HepG2 (cell line): ENCODE measurements around the gene HMCN2. TPM values are rescaled to one million over a fixed set of nuclear protein-coding genes. Genes with fewer than 3 reads are reported as not detected.

Experiments
- ATAC-seq: fragments of 200-7000 bp; cut with Tn5 transposase; 3 replicates; pipeline ENCODE4 v1.9.1; 2020; ENCODE audit warnings: mild to moderate bottlenecking, moderate library complexity
- BruUV-seq: library from RNA; stranded (reverse); fragments of 400-500 nt; replicated peaks from 2 replicates; lab custom pipeline; 2021; lab: Mats Ljungman, UMichigan
- CTCF ChIA-PET: fragments of 300-600 bp; formaldehyde crosslinking; extraction: SDS; loops from one replicate; lab custom pipeline; 2021; ENCODE audit warnings: low total read pairs, inconsistent platforms, low intra/inter-chr PET ratio; lab: Yijun Ruan, JAX
- POLR2A ChIA-PET: fragments of 350-600 bp; sonication (Branson Sonifier 250); formaldehyde crosslinking; loops from one replicate; lab custom pipeline; 2020; ENCODE audit warnings: antibody characterized with exemption, inconsistent platforms; lab: Yijun Ruan, JAX
- DNase-seq: peaks from one replicate; pipeline ENCODE4 v3.0.0-alpha.2; 2015; ENCODE audit warnings: low spot score
- FAIRE-seq: peaks from 3 replicates; lab custom pipeline; 2011; peaks lifted over from hg19 to GRCh38; lab: Jason Lieb, UNC
- H2AFZ ChIP-seq: one replicate; pipeline ENCODE4 v1.6.1; 2011; ENCODE audit warnings: low read length, inconsistent platforms
- H3K27ac ChIP-seq: fragments of 300-600 bp; 3 replicates; pipeline ENCODE4 v1.8.0; 2011; ENCODE audit warnings: mixed run types, mild to moderate bottlenecking, mixed read lengths, low read length, inconsistent platforms; ENCODE audit not compliant: insufficient read depth; ENCODE audit errors: extremely low read length
- H3K27me3 ChIP-seq, 2 experiments: fragments of 200-600 bp in 1 of 2; 2 replicates in 1 of 2; 3 replicates in 1 of 2; pipeline versions ENCODE4 v1.6.0 to v1.8.0; 2011; ENCODE audit warnings: low read length in 2 of 2, mild to moderate bottlenecking in 2 of 2, moderate library complexity in 2 of 2, inconsistent platforms in 1 of 2; ENCODE audit not compliant: insufficient read depth in 2 of 2, control insufficient read depth in 1 of 2
- H3K36me3 ChIP-seq, 2 experiments: fragments of 200-600 bp in 1 of 2; replicated peaks in 1 of 2; 2 replicates in 1 of 2; 3 replicates in 1 of 2; pipeline versions ENCODE4 v1.5.1 to v1.8.0; 2011; ENCODE audit warnings: low read length in 2 of 2, inconsistent platforms in 1 of 2; ENCODE audit not compliant: insufficient read depth in 2 of 2, control insufficient read depth in 1 of 2
- H3K4me1 ChIP-seq: 2 replicates; pipeline ENCODE4 v1.5.1; 2012; ENCODE audit warnings: low read length, inconsistent platforms; ENCODE audit not compliant: insufficient read depth
- H3K4me2 ChIP-seq: 2 replicates; pipeline ENCODE4 v1.6.0; 2011; ENCODE audit warnings: low read depth, low read length, inconsistent platforms
- H3K4me3 ChIP-seq, 3 experiments: fragments of 200-600 bp in 1 of 3; sonication (generic), shearing (Covaris generic) in 1 of 3; replicated peaks in 1 of 3; 2 replicates each; pipeline ENCODE4 v1.5.1; 2011 to 2016; ENCODE audit warnings: low read length in 3 of 3, inconsistent platforms in 2 of 3, low read depth in 2 of 3, mild to moderate bottlenecking in 2 of 3, control low read depth in 1 of 3, mixed read lengths in 1 of 3; ENCODE audit not compliant: insufficient read depth in 1 of 3
- H3K79me2 ChIP-seq: one replicate; pipeline ENCODE4 v1.6.1; 2011; ENCODE audit warnings: low read length, inconsistent platforms; ENCODE audit not compliant: insufficient read depth
- H3K9ac ChIP-seq: 2 replicates; pipeline ENCODE4 v1.6.0; 2011; ENCODE audit warnings: mild to moderate bottlenecking, low read depth, low read length, inconsistent platforms; ENCODE audit not compliant: insufficient read depth
- H3K9me3 ChIP-seq: 2 replicates; pipeline ENCODE4 v1.5.1; 2012; ENCODE audit warnings: mild to moderate bottlenecking, low read length
- H4K20me1 ChIP-seq: 2 replicates; pipeline ENCODE4 v1.6.0; 2011; ENCODE audit warnings: inconsistent platforms, mild to moderate bottlenecking, low read length, moderate library complexity; ENCODE audit not compliant: insufficient read depth
- ARNT ChIP-seq: fragments of 450-650 bp; IDR thresholded peaks from 2 replicates; pipeline ENCODE4 v1.6.1; 2017
- ATF1 ChIP-seq: IDR thresholded peaks from 2 replicates; pipeline ENCODE4 v1.6.1; 2016; ENCODE audit warnings: mild to moderate bottlenecking, control low read depth
- LCORL ChIP-seq, 2 experiments: fragments of 450-650 bp in 1 of 2; sonication (generic) in 1 of 2; formaldehyde crosslinking in 1 of 2; IDR thresholded peaks; 2 replicates each; pipeline versions ENCODE4 v1.5.0 to v1.6.1; 2017 to 2020; ENCODE audit warnings: antibody characterized with exemption in 1 of 2, missing genetic modification reagents in 1 of 2
- MBD4 ChIP-seq: IDR thresholded peaks from 2 replicates; pipeline ENCODE4 v1.6.1; 2012; ENCODE audit warnings: low read length, inconsistent platforms, borderline replicate concordance
- NR2C2 ChIP-seq: sonication (generic); formaldehyde crosslinking; IDR thresholded peaks from 2 replicates; pipeline ENCODE4 v1.4.0; 2020; ENCODE audit warnings: missing genetic modification reagents, mild to moderate bottlenecking, moderate library complexity, borderline replicate concordance
- PHF5A ChIP-seq: IDR thresholded peaks from one replicate; pipeline ENCODE4 v1.6.1; 2018; ENCODE audit warnings: low read depth, missing genetic modification reagents; ENCODE audit not compliant: unreplicated experiment
- RBM39 ChIP-seq: fragments of 200-400 bp; formaldehyde crosslinking; IDR thresholded peaks from one replicate; pipeline ENCODE4 v1.6.1; 2018; ENCODE audit warnings: antibody characterized with exemption, mild to moderate bottlenecking, low read depth, low read length; ENCODE audit not compliant: poor library complexity, severe bottlenecking
- SATB2 ChIP-seq: sonication (generic); formaldehyde crosslinking; IDR thresholded peaks from 2 replicates; pipeline ENCODE4 v1.5.0; 2020; ENCODE audit warnings: missing genetic modification reagents
- THYN1 ChIP-seq: sonication (generic); formaldehyde crosslinking; IDR thresholded peaks from 2 replicates; pipeline ENCODE4 v1.8.1; 2023; ENCODE audit warnings: low read depth, mild to moderate bottlenecking, moderate library complexity, missing genetic modification reagents, borderline replicate concordance
- ZMYM4 ChIP-seq: sonication (generic); formaldehyde crosslinking; IDR thresholded peaks from 2 replicates; pipeline ENCODE4 v1.8.1; 2023; ENCODE audit warnings: mild to moderate bottlenecking, missing genetic modification reagents
- ZNF605 ChIP-seq: sonication (generic); formaldehyde crosslinking; IDR thresholded peaks from 2 replicates; pipeline ENCODE4 v1.8.0; 2022; ENCODE audit warnings: mild to moderate bottlenecking, missing genetic modification reagents
- ZNF782 ChIP-seq: sonication (generic); formaldehyde crosslinking; IDR thresholded peaks from 2 replicates; pipeline ENCODE4 v1.4.0; 2020; ENCODE audit warnings: missing genetic modification reagents, mild to moderate bottlenecking, borderline replicate concordance
- ZSCAN9 ChIP-seq: IDR thresholded peaks from 2 replicates; pipeline ENCODE4 v1.6.1; 2016; ENCODE audit warnings: borderline replicate concordance
- WGBS: methylation state at CpG from one replicate; pipeline ENCODE4 v1.1.6; 2017; ENCODE audit warnings: low lambda C conversion rate; 5-methylcytosine and 5-hydroxymethylcytosine counted together
- in situ Hi-C: cut with HindIII; loops from 2 replicates; pipeline ENCODE4 v1.10.0; 2017; ENCODE audit warnings: low pct_unique_long_range_greater_than_20kb; ENCODE audit not compliant: extremely low pct_ligation_motif_present
- intact Hi-C: fragments of 100-400 bp; cut with micrococcal nuclease; formaldehyde crosslinking; loops from one replicate; pipeline ENCODE4 v1.10.0; 2022; ENCODE audit not compliant: unreplicated experiment
- polyA plus RNA-seq, 8 experiments: library from polyadenylated mRNA; depleted of rRNA in 3 of 8; stranded (reverse) in 7 of 8; unstranded in 1 of 8; fragments of >200 nt; fragmentation: Illumina TruSeq in 4 of 8; extraction: Trizol in 4 of 8; gene quantifications; 2 replicates each; pipeline versions ENCODE4 v1.2.1 to v1.2.3, GENCODE V29; 2011 to 2016; ENCODE audit warnings: low read depth in 4 of 8, missing spikeins in 1 of 8, mixed read lengths in 1 of 8; ENCODE audit not compliant: insufficient read depth in 1 of 8
- total RNA-seq, 5 experiments: library from RNA; depleted of rRNA; stranded (reverse); fragments of >200 nt; fragmentation: Illumina TruSeq; extraction: Trizol; gene quantifications; 2 replicates each; pipeline ENCODE4 v1.2.3, GENCODE V29; 2016; ENCODE audit warnings: low read depth in 1 of 5
- TF ChIP-seq, protein P1 (sequence below): sonication (generic); formaldehyde crosslinking; IDR thresholded peaks from 2 replicates; pipeline ENCODE4 v1.4.0; 2020; ENCODE audit warnings: low read depth, mild to moderate bottlenecking, missing genetic modification reagents
- TF ChIP-seq, protein P2 (sequence below): sonication (generic); formaldehyde crosslinking; IDR thresholded peaks from 2 replicates; pipeline ENCODE4 v1.5.0; 2020; ENCODE audit warnings: mild to moderate bottlenecking, missing genetic modification reagents
- TF ChIP-seq, protein P3 (sequence below): sonication (generic); formaldehyde crosslinking; IDR thresholded peaks from 2 replicates; pipeline ENCODE4 v1.9.0; 2022; ENCODE audit warnings: missing genetic modification reagents, mild to moderate bottlenecking, borderline replicate concordance
- TF ChIP-seq, protein P4 (sequence below): sonication (generic); formaldehyde crosslinking; IDR thresholded peaks from 2 replicates; pipeline ENCODE4 v1.4.0; 2020; ENCODE audit warnings: missing genetic modification reagents

The HMCN2 gene
- total and polyA plus RNA-seq, 2 of the 13 experiments (the other 11 are each of a cell fraction or from before 2014, with no cell fraction given): 0.09 TPM; not detected in 1

- ChIA-PET CTCF (no interaction called here), POLR2A (no interaction called here)
- peaks cover 43% of the 10 kb centered on the region for H3K4me1 ChIP-seq
- no peak for ATAC-seq
- BruUV-seq: no TSS peak
- H2AFZ ChIP-seq: no peak overlapping the region
- H3K9ac ChIP-seq: no peak overlapping the region
- DNase-seq: no peak
- 67% methylated on average over 14 of the region's 18 CpGs for WGBS
- in situ Hi-C loops (no loop called here), intact Hi-C loops (no loop called here)
- no peak for FAIRE-seq
- no peaks in the 10 kb centered on the region for H4K20me1 ChIP-seq
- no peak overlapping the region for H3K4me3 ChIP-seq
- H3K79me2 ChIP-seq: no peaks in the 10 kb centered on the region
- H3K27ac ChIP-seq: no peak overlapping the region
- peaks cover 11 to 53% of the 10 kb centered on the region in 2 experiments; a peak in 4 of 5 replicates for H3K27me3 ChIP-seq
- H3K9me3 ChIP-seq: no peaks in the 10 kb centered on the region
- no peaks in the 10 kb centered on the region for H3K36me3 ChIP-seq
- no peak for TF ChIP-seq NR2C2
- no peak for TF ChIP-seq ARNT
- no peak for TF ChIP-seq SATB2
- TF ChIP-seq ZNF782: no peak
- no peak for TF ChIP-seq PHF5A (CRISPR knock-in tag)
- TF ChIP-seq RBM39: no peak
- TF ChIP-seq, protein P1, sequence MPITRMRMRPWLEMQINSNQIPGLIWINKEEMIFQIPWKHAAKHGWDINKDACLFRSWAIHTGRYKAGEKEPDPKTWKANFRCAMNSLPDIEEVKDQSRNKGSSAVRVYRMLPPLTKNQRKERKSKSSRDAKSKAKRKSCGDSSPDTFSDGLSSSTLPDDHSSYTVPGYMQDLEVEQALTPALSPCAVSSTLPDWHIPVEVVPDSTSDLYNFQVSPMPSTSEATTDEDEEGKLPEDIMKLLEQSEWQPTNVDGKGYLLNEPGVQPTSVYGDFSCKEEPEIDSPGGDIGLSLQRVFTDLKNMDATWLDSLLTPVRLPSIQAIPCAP (CRISPR knock-in tag): no peak
- TF ChIP-seq ATF1 (CRISPR knock-in tag): no peak
- TF ChIP-seq ZMYM4 (CRISPR knock-in tag): no peak
- TF ChIP-seq, protein P2, sequence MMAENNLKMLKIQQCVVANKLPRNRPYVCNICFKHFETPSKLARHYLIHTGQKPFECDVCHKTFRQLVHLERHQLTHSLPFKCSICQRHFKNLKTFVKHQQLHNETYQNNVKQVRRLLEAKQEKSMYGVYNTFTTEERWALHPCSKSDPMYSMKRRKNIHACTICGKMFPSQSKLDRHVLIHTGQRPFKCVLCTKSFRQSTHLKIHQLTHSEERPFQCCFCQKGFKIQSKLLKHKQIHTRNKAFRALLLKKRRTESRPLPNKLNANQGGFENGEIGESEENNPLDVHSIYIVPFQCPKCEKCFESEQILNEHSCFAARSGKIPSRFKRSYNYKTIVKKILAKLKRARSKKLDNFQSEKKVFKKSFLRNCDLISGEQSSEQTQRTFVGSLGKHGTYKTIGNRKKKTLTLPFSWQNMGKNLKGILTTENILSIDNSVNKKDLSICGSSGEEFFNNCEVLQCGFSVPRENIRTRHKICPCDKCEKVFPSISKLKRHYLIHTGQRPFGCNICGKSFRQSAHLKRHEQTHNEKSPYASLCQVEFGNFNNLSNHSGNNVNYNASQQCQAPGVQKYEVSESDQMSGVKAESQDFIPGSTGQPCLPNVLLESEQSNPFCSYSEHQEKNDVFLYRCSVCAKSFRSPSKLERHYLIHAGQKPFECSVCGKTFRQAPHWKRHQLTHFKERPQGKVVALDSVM: no peak
- TF ChIP-seq ZSCAN9 (CRISPR knock-in tag): no peak
- TF ChIP-seq ZNF605 (CRISPR knock-in tag): no peak
- TF ChIP-seq, protein P3, sequence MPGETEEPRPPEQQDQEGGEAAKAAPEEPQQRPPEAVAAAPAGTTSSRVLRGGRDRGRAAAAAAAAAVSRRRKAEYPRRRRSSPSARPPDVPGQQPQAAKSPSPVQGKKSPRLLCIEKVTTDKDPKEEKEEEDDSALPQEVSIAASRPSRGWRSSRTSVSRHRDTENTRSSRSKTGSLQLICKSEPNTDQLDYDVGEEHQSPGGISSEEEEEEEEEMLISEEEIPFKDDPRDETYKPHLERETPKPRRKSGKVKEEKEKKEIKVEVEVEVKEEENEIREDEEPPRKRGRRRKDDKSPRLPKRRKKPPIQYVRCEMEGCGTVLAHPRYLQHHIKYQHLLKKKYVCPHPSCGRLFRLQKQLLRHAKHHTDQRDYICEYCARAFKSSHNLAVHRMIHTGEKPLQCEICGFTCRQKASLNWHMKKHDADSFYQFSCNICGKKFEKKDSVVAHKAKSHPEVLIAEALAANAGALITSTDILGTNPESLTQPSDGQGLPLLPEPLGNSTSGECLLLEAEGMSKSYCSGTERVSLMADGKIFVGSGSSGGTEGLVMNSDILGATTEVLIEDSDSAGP (CRISPR knock-in tag): no peak
- TF ChIP-seq, protein P4, sequence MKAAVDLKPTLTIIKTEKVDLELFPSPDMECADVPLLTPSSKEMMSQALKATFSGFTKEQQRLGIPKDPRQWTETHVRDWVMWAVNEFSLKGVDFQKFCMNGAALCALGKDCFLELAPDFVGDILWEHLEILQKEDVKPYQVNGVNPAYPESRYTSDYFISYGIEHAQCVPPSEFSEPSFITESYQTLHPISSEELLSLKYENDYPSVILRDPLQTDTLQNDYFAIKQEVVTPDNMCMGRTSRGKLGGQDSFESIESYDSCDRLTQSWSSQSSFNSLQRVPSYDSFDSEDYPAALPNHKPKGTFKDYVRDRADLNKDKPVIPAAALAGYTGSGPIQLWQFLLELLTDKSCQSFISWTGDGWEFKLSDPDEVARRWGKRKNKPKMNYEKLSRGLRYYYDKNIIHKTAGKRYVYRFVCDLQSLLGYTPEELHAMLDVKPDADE: no peak
- no peak for TF ChIP-seq LCORL (IDR thresholded peaks at IDR 0.05)
- no peak for TF ChIP-seq LCORL (CRISPR knock-in tag; IDR thresholded peaks at IDR 0.05)
- no peak for TF ChIP-seq THYN1
- TF ChIP-seq MBD4: no peak
- H3K4me2 ChIP-seq: no peak overlapping the region
Measured at GRCh38 chr9:130430232-130430631, 164.7 kb downstream of the HMCN2 start.
